GM15510 (cell line): Measurements from ENCODE around the gene ADAM19.

ENCODE experiments used
- POLR2A ChIP-seq: IDR thresholded peaks from 3 replicates; pipeline ENCODE4 v1.6.1; 2011; ENCODE audit warnings: borderline replicate concordance; ENCODE audit not compliant: insufficient read length; ENCODE audit errors: extremely low read depth

ADAM19 gene

DNA sequence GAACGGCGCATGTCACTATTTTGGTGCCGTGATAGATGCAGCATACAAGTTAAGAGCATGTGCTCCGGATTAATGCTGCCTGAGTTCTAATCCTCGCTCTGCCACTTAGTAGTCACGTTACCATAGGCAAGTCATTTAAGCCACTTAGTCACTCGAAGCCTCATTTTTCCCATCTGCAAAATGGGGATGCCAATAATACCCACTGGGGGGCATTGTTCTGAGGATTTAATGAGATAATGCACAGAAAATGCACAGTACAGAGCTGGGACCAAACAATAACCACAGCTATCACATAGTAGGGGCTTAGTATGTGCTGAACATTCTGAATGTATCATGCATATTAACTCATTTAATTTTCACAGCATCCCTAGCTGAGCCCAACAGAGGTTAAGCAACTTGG is 106.5 kb downstream of the ADAM19 start:
- no peak for TF ChIP-seq POLR2A

GRCh38 chr5:157468293-157468965 is 107.1 kb downstream of the ADAM19 start:
- no peak for TF ChIP-seq POLR2A

DNA sequence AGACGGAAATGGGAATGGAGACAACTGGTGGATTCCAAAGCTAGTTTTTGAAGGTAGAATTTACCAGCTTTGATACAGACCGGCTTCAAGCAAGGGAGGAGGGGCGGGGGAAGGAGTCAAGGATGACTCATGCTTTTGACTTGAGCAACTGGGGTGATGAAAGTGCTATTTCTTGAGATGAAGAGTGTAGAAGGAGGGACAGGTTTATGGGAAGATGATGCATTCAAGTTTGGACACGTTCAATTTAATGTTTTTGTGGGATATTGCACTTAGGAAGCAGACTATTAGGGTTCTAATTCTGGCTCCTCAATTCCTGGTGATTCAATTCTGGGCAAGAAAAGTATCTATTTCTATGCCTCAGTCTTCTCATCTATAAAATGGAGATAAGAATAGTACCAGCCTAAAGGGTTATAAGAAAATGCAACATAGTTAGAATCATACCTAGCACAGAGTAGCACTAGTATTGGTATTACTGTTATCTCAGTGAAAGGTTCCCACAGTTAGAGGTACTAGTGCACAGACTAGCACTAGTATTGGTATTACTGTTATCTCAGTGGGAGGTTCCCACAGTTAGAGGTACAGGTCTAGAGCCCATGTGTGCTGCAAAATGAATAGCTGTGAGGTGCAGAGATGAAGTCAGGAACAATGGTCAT is 110.9 kb downstream of the ADAM19 start:
- TF ChIP-seq POLR2A: no peak

- no peak for TF ChIP-seq POLR2A
Observed at GRCh38 chr5:157463621-157464518, 111.7 kb downstream of the ADAM19 start.

GRCh38 chr5:157463081-157463480 is 112.5 kb downstream of the ADAM19 start:
- TF ChIP-seq POLR2A: no peak

GRCh38 chr5:157460921-157461792 is 114.4 kb downstream of the ADAM19 start:
- TF ChIP-seq POLR2A: no peak

GRCh38 chr5:157459715-157460599 is 115.6 kb downstream of the ADAM19 start, which contains the start of gene NIPAL4:
TSS of gene NIPAL4 (plus strand) at chr5:157460213. CDS start at chr5:157460321, 108 bp downstream.
- TF ChIP-seq POLR2A: no peak

DNA sequence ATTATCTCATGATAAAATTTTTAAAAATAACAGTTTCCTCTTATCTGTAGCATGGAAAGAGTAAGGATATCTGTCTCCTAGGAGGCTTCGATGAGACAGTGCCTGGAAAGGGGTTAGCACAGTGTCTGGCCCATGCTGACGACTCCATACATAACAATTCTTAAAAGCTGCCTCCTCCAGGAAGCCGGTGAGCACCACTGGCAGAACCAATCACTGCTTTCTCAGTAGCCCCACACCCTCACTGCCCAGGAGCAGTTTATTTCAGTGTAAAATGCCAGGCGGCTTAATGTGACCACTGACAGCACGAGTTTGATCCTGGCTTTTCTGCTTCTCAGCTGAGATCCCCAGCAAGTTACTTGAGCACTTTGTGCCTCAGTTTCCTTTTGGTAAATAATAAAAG is 116.7 kb downstream of the ADAM19 start:
- no peak for TF ChIP-seq POLR2A

DNA sequence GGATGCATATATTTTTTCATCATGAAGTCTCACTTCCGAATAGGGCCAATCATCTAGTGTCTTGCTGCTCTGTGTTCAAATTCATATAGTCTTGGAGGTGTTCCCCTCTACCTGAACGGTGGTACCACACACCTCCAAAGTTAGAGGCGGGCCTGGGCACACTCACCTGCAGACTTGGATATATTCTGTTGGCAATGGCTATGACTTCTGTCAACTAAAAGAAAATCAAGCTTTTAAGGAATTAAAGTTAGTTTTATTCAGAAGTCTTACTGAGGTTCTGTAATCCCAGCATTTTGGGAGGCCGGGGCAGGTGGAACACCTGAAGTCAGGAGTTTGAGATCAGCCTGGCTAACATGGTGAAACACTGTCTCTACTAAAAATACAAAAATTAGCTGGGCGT is 118.2 kb downstream of the ADAM19 start:
- no peak for TF ChIP-seq POLR2A

- no peak for TF ChIP-seq POLR2A
Observed at GRCh38 chr5:157456301-157456700, 119.3 kb downstream of the ADAM19 start.

- no peak for TF ChIP-seq POLR2A
Observed at GRCh38 chr5:157455057-157455456, 120.5 kb downstream of the ADAM19 start.

DNA sequence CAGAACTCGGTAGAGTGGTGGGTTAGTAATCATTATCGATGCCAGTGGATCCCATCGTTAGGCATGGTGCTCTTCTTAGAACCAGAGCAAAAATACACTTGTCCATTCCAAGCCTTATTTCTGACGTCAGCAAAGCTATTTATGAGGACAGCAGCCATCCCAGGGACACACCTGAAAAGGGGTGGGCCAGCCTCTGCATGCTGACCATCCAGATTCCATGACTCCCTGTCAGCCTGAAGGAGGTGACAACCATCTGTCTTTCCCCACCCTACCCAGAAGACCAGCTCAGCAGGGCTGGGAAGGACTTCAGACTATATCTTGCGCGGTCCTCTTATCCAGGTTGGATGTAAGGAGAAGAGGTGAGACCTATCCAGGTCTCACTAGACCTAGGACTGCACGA is 121.3 kb downstream of the ADAM19 start:
- TF ChIP-seq POLR2A: no peak

GRCh38 chr5:157451806-157452205 is 123.8 kb downstream of the ADAM19 start:
- no peak for TF ChIP-seq POLR2A
